ENCODE data around the gene ZFAND6.
"Not testable (repeated sequence)": the region's sequence is repeated elsewhere in the genome, so short reads cannot be mapped to it uniquely, and the experiment has no call there.

The ZFAND6 gene

GRCh38 chr15:80058851-80059785 lies at the start of gene ZFAND6:
ZFAND6 (plus strand) TSS chr15:80059676; CDS start chr15:80120345, 60,669 bp downstream.
- peak within 1 kb of the TSS; percentile 77 for H3K27ac ChIP-seq
- no peak for DNase-seq (ENCODE audit: low read depth, low spot score)
- peak within 1 kb of the TSS; percentile 95 for H3K4me3 ChIP-seq
- TF ChIP-seq POLR2AphosphoS5 (IDR thresholded peaks at IDR 0.05; ENCODE audit: borderline replicate concordance, low read depth, low read length) (peak; percentile 61; the same call in 1 of the 2 replicates), FOXP2 (optimal IDR thresholded peaks at IDR 0.05; ENCODE audit: control extremely low read depth, extremely low read length, insufficient read depth) (no peak)
- no peaks in the 10 kb centered on the region for H3K9me3 ChIP-seq (ENCODE audit: low read depth, low read length)
- no peaks in the 10 kb centered on the region for H3K36me3 ChIP-seq (ENCODE audit: insufficient read depth, low read length)
- H3K9ac ChIP-seq (ENCODE audit: insufficient read length), result peak within 1 kb of the TSS; percentile 87

DNA sequence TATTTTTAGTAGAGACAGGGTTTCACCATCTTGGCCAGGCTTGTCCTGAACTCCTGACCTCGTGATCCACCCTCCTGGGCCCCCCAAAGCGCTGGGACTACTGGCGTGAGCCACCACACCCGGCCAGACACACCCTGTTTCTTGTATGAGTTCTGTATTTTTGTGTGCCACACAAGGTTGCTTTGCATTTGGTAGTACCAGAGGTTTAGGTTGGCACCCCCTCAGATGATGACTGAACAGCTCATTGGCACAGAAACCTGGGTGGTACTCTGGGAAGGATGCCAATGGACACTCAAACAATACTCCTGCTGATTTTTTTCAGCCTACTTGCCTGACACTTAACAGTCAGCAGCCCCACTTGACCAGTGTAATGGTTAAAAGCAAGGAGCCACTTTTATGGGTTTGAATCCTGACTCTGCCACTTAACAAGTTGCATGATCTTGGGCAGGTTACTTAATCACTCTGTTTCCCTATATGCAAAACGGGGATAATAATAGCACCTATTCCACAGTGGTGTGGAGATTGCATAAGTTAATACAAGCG lies 49.3 kb upstream of the ZFAND6 start:
- Histone ChIP-seq H3K9me3 (ENCODE audit: low read depth, low read length) (no peaks in the 10 kb centered on the region), H3K9ac (ENCODE audit: insufficient read length) (no peak overlapping the region), H3K36me3 (ENCODE audit: insufficient read depth, low read length) (no peaks in the 10 kb centered on the region), H3K4me3 (no peak overlapping the region), H3K27ac (no peak overlapping the region)
- DNase-seq (ENCODE audit: low read depth, low spot score), result no peak
- no peak for TF ChIP-seq EZH2 (IDR thresholded peaks at IDR 0.05)
- TF ChIP-seq FOXP2 (optimal IDR thresholded peaks at IDR 0.05; ENCODE audit: control extremely low read depth, extremely low read length, insufficient read depth), result no peak
- no peak for TF ChIP-seq POLR2AphosphoS5 (IDR thresholded peaks at IDR 0.05; ENCODE audit: borderline replicate concordance, low read depth, low read length)

- not testable (repeated sequence) for H3K27ac ChIP-seq; H3K36me3 ChIP-seq (ENCODE audit: insufficient read depth, low read length); DNase-seq (ENCODE audit: low read depth, low spot score); H3K9me3 ChIP-seq (ENCODE audit: low read depth, low read length); H3K4me3 ChIP-seq; H3K9ac ChIP-seq (ENCODE audit: insufficient read length)
Observed at GRCh38 chr15:80011041-80011523, 48.4 kb upstream of the ZFAND6 start.

DNA sequence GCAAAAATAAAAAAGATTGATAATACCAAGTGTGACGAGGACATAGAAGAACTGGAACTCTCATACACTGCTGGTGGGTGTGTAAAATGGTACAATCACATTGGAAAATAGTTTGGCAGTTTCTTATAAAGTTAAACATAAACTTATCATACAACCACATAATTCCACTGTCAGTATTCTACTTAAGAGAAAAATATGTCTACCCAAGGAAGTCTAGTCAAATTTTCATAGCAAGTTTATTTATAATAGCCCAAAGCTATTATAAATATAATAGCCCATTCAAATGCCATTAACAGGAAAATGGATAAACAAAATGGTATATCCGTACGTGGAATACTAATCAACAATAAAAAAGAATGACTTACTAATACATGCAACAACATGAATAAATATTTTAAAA lies 47.9 kb upstream of the ZFAND6 start:
- H3K27ac ChIP-seq, result 0 out of 2 replicates have a peak overlapping the region, but pooled peaks have one; percentile 31
- no peak for DNase-seq (ENCODE audit: low read depth, low spot score)
- H3K36me3 ChIP-seq (ENCODE audit: insufficient read depth, low read length), result no peaks in the 10 kb centered on the region
- H3K4me3 ChIP-seq, result no peak overlapping the region
- H3K9me3 ChIP-seq (ENCODE audit: low read depth, low read length), result no peaks in the 10 kb centered on the region
- no peak overlapping the region for H3K9ac ChIP-seq (ENCODE audit: insufficient read length)
- TF ChIP-seq FOXP2 (optimal IDR thresholded peaks at IDR 0.05; ENCODE audit: control extremely low read depth, extremely low read length, insufficient read depth) (no peak), POLR2AphosphoS5 (IDR thresholded peaks at IDR 0.05; ENCODE audit: borderline replicate concordance, low read depth, low read length) (no peak), EZH2 (IDR thresholded peaks at IDR 0.05) (no peak)

GRCh38 chr15:80012060-80012726 lies 47.3 kb upstream of the ZFAND6 start:
- DNase-seq (ENCODE audit: low read depth, low spot score), result no peak
- Histone ChIP-seq H3K9ac (ENCODE audit: insufficient read length) (no peak overlapping the region), H3K36me3 (ENCODE audit: insufficient read depth, low read length) (no peaks in the 10 kb centered on the region), H3K9me3 (ENCODE audit: low read depth, low read length) (no peaks in the 10 kb centered on the region), H3K4me3 (no peak overlapping the region), H3K27ac (0 out of 2 replicates have a peak overlapping the region, but pooled peaks have one; percentile 31)
- TF ChIP-seq FOXP2 (optimal IDR thresholded peaks at IDR 0.05; ENCODE audit: control extremely low read depth, extremely low read length, insufficient read depth) (no peak), EZH2 (IDR thresholded peaks at IDR 0.05) (no peak), POLR2AphosphoS5 (IDR thresholded peaks at IDR 0.05; ENCODE audit: borderline replicate concordance, low read depth, low read length) (no peak)

GRCh38 chr15:80014186-80014585 lies 45.3 kb upstream of the ZFAND6 start:
- not testable (repeated sequence) for DNase-seq (ENCODE audit: low read depth, low spot score); H3K27ac ChIP-seq; H3K9me3 ChIP-seq (ENCODE audit: low read depth, low read length); H3K4me3 ChIP-seq; H3K36me3 ChIP-seq (ENCODE audit: insufficient read depth, low read length); H3K9ac ChIP-seq (ENCODE audit: insufficient read length)

GRCh38 chr15:80015156-80015555 lies 44.3 kb upstream of the ZFAND6 start:
- no peak overlapping the region for H3K27ac ChIP-seq
- no peak for DNase-seq (ENCODE audit: low read depth, low spot score)
- H3K9ac ChIP-seq (ENCODE audit: insufficient read length), result no peak overlapping the region
- H3K36me3 ChIP-seq (ENCODE audit: insufficient read depth, low read length), result no peaks in the 10 kb centered on the region
- no peaks in the 10 kb centered on the region for H3K9me3 ChIP-seq (ENCODE audit: low read depth, low read length)
- no peak overlapping the region for H3K4me3 ChIP-seq
- no peak for TF ChIP-seq EZH2 (IDR thresholded peaks at IDR 0.05)
- no peak for TF ChIP-seq POLR2AphosphoS5 (IDR thresholded peaks at IDR 0.05; ENCODE audit: borderline replicate concordance, low read depth, low read length)
- no peak for TF ChIP-seq FOXP2 (optimal IDR thresholded peaks at IDR 0.05; ENCODE audit: control extremely low read depth, extremely low read length, insufficient read depth)

DNA sequence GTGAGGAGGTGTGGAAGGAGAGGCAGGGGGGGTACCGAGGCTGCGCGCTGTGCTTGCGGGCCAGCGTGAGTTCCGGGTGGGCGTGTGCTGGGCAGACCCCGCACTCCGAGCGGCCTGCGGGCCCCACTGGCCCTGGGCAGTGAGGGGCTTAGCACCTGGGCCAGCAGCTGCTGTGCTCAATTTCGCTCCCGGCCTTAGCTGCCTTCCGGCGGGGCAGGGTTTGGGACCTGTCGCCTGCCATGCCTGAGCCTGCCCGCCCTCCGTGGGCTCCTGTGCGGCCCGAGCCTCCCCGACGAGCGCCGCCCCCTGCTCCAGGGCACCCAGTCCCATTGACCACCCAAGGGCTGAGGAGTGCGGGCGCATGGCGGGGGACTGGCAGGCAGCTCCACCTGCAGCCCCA lies 43.0 kb upstream of the ZFAND6 start:
- not testable (repeated sequence) for H3K4me3 ChIP-seq

GRCh38 chr15:80017139-80017538 lies 42.3 kb upstream of the ZFAND6 start:
- not testable (repeated sequence) for DNase-seq (ENCODE audit: low read depth, low spot score); H3K36me3 ChIP-seq (ENCODE audit: insufficient read depth, low read length); H3K4me3 ChIP-seq; H3K9me3 ChIP-seq (ENCODE audit: low read depth, low read length); H3K9ac ChIP-seq (ENCODE audit: insufficient read length); H3K27ac ChIP-seq

More for the DNA sequence above, 43.0 kb upstream of the ZFAND6 start:
- not testable (repeated sequence) for DNase-seq (ENCODE audit: low read depth, low spot score); H3K9ac ChIP-seq (ENCODE audit: insufficient read length); H3K36me3 ChIP-seq (ENCODE audit: insufficient read depth, low read length); H3K9me3 ChIP-seq (ENCODE audit: low read depth, low read length); H3K27ac ChIP-seq

Measured in SK-N-MC (cell line).